ENCODE data around the gene GLRA1.

GLRA1 gene

GRCh38 chr5:151924564-151925301 is at the start of gene GLRA1:
GLRA1 (minus strand) TSS chr5:151924851; CDS start chr5:151924549, 302 bp downstream.
- peak; percentile 61 for DNase-seq (ENCODE audit: low spot score)
- no peak for TF ChIP-seq CTCF (IDR thresholded peaks at IDR 0.05; ENCODE audit: borderline replicate concordance, control extremely low read depth, extremely low read depth, insufficient read depth, missing control alignments)
- in situ Hi-C loops (cut with MboI; ENCODE audit: low sequenced_read_pairs, unreplicated experiment) = no loop called here

GRCh38 chr5:151970885-151971284 is 46.2 kb upstream of the GLRA1 start:
- in situ Hi-C loops (cut with MboI; ENCODE audit: low sequenced_read_pairs, unreplicated experiment) = no loop called here
- TF ChIP-seq CTCF (IDR thresholded peaks at IDR 0.05; ENCODE audit: borderline replicate concordance, control extremely low read depth, extremely low read depth, insufficient read depth, missing control alignments) = no peak
- no peak for DNase-seq (ENCODE audit: low spot score)

GRCh38 chr5:151967865-151968264 is 43.2 kb upstream of the GLRA1 start:
- in situ Hi-C loops (cut with MboI; ENCODE audit: low sequenced_read_pairs, unreplicated experiment) = no loop called here
- no peak for DNase-seq (ENCODE audit: low spot score)
- TF ChIP-seq CTCF (IDR thresholded peaks at IDR 0.05; ENCODE audit: borderline replicate concordance, control extremely low read depth, extremely low read depth, insufficient read depth, missing control alignments) = no peak

- TF ChIP-seq CTCF (IDR thresholded peaks at IDR 0.05; ENCODE audit: borderline replicate concordance, control extremely low read depth, extremely low read depth, insufficient read depth, missing control alignments) = no peak
- in situ Hi-C loops (cut with MboI; ENCODE audit: low sequenced_read_pairs, unreplicated experiment) = no loop called here
- DNase-seq (ENCODE audit: low spot score) = no peak
Measured at GRCh38 chr5:151966046-151966445, 41.4 kb upstream of the GLRA1 start.

GRCh38 chr5:151964471-151964870 is 39.8 kb upstream of the GLRA1 start:
- no peak for DNase-seq (ENCODE audit: low spot score)
- no peak for TF ChIP-seq CTCF (IDR thresholded peaks at IDR 0.05; ENCODE audit: borderline replicate concordance, control extremely low read depth, extremely low read depth, insufficient read depth, missing control alignments)
- in situ Hi-C loops (cut with MboI; ENCODE audit: low sequenced_read_pairs, unreplicated experiment) = no loop called here

GRCh38 chr5:151961557-151961956 is 36.9 kb upstream of the GLRA1 start:
- TF ChIP-seq CTCF (IDR thresholded peaks at IDR 0.05; ENCODE audit: borderline replicate concordance, control extremely low read depth, extremely low read depth, insufficient read depth, missing control alignments) = no peak
- in situ Hi-C loops (cut with MboI; ENCODE audit: low sequenced_read_pairs, unreplicated experiment) = no loop called here
- no peak for DNase-seq (ENCODE audit: low spot score)

Data from GM13976 (cell line).